H1 (cell line): ENCODE measurements around the gene LRPPRC. TPM values are rescaled to one million over a fixed set of nuclear protein-coding genes. Genes with fewer than 3 reads are reported as not detected.

Source experiments
- ASH2L ChIP-seq: fragments of 200-600, 300-600 bp; sonication (generic); IDR thresholded peaks from one replicate; pipeline ENCODE4 v1.7.1; 2017; ENCODE audit warnings: low read length
- CHD7 ChIP-seq: fragments of 300-600 bp; sonication (generic); IDR thresholded peaks from 2 replicates; pipeline ENCODE4 v1.7.1; 2012; ENCODE audit warnings: low read length, moderate library complexity, mild to moderate bottlenecking, inconsistent platforms; ENCODE audit not compliant: insufficient replicate concordance
- CTBP2 ChIP-seq: IDR thresholded peaks from 2 replicates; pipeline ENCODE4 v1.7.0; 2011; ENCODE audit warnings: borderline replicate concordance, mild to moderate bottlenecking, moderate library complexity, mixed read lengths, low read length; ENCODE audit not compliant: insufficient read depth, insufficient read length
- KDM5A ChIP-seq: fragments of 200-600 bp; IDR thresholded peaks from 2 replicates; pipeline ENCODE4 v1.7.1; 2012; ENCODE audit warnings: mild to moderate bottlenecking, low read length, inconsistent platforms, mixed read lengths
- POLR2AphosphoS5 ChIP-seq: IDR thresholded peaks from 2 replicates; pipeline ENCODE4 v1.6.1; 2011; ENCODE audit warnings: low read depth, low read length
- POU5F1 ChIP-seq: IDR thresholded peaks from 2 replicates; pipeline ENCODE4 v1.6.1; 2011; ENCODE audit warnings: low read depth, mild to moderate bottlenecking, low read length, moderate library complexity
- RXRA ChIP-seq: IDR thresholded peaks from 2 replicates; pipeline ENCODE4 v1.6.1; 2011; ENCODE audit warnings: low read depth, mild to moderate bottlenecking, low read length, moderate library complexity; ENCODE audit not compliant: insufficient read depth
- SAP30 ChIP-seq: fragments of 300-600 bp; sonication (generic); IDR thresholded peaks from 2 replicates; pipeline ENCODE4 v1.7.1; 2012; ENCODE audit warnings: low read length, moderate library complexity, mild to moderate bottlenecking, inconsistent platforms; ENCODE audit not compliant: insufficient read depth, insufficient replicate concordance
- TCF12 ChIP-seq: IDR thresholded peaks from 2 replicates; pipeline ENCODE4 v1.6.1; 2011; ENCODE audit warnings: low read depth, mild to moderate bottlenecking, low read length
- YY1 ChIP-seq: IDR thresholded peaks from 2 replicates; pipeline ENCODE4 v1.6.1; 2011; ENCODE audit warnings: low read depth, mild to moderate bottlenecking, low read length
- polyA plus RNA-seq, 7 experiments: library from polyadenylated mRNA; depleted of rRNA in 3 of 7; stranded (reverse) in 5 of 7; unstranded in 2 of 7; fragments of >200 nt in 5 of 7; fragments of 200-250 nt in 2 of 7; gene quantifications; 1 replicate in 5 of 7; 2 replicates in 1 of 7; 4 replicates in 1 of 7; pipeline versions ENCODE4 v1.2.1 to v1.2.3, GENCODE V29; 2011 to 2013; ENCODE audit warnings: missing spikeins in 2 of 7, mixed read lengths in 2 of 7
- total RNA-seq: library from RNA; stranded (reverse); fragmentation: NEBNext Ultra II Directional; extraction: Animal tissue kit (Norgen Biotek cat#: 25700); gene quantifications from 2 replicates; pipeline ENCODE4 v1.2.1, GENCODE V29; 2021
- TF ChIP-seq, protein P1 (sequence below): IDR thresholded peaks from 2 replicates; pipeline ENCODE4 v1.6.1; 2011; ENCODE audit warnings: low read length, improper control_type of control experiment

Gene LRPPRC
- total and polyA plus RNA-seq, 2 of the 8 experiments (the other 6 are each of a cell fraction or from before 2014, with no cell fraction given), result 43.4 to 167 TPM

- no peak for TF ChIP-seq CHD7
- TF ChIP-seq KDM5A, result no peak
- no peak for TF ChIP-seq POLR2AphosphoS5
- TF ChIP-seq POU5F1, result no peak
- no peak for TF ChIP-seq RXRA
- TF ChIP-seq TCF12, result no peak
- TF ChIP-seq ASH2L, result no peak
- TF ChIP-seq, protein P1, sequence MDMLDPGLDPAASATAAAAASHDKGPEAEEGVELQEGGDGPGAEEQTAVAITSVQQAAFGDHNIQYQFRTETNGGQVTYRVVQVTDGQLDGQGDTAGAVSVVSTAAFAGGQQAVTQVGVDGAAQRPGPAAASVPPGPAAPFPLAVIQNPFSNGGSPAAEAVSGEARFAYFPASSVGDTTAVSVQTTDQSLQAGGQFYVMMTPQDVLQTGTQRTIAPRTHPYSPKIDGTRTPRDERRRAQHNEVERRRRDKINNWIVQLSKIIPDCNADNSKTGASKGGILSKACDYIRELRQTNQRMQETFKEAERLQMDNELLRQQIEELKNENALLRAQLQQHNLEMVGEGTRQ, result no peak
- no peak for TF ChIP-seq CTBP2
- no peak for TF ChIP-seq YY1
- TF ChIP-seq SAP30, result no peak
Measured at GRCh38 chr2:43948370-43948769, 47.4 kb downstream of the LRPPRC start (continued).
